GM19372 (cell line): ENCODE measurements around the gene CELF4.

Source experiments
- ATAC-seq: cut with Tn5 transposase; IDR thresholded peaks from one replicate; pipeline ENCODE4 v1.9.1; 2021; ENCODE audit warnings: mild to moderate bottlenecking, low read depth, moderate library complexity; ENCODE audit not compliant: unreplicated experiment

Gene CELF4

GRCh38 chr18:37449618-37450017 is 116.0 kb downstream of the CELF4 start:
- ATAC-seq = no peak

GRCh38 chr18:37448946-37449345 is 116.7 kb downstream of the CELF4 start:
- no peak for ATAC-seq

GRCh38 chr18:37447962-37448888 is 117.4 kb downstream of the CELF4 start:
- no peak for ATAC-seq

GRCh38 chr18:37445836-37446235 is 119.8 kb downstream of the CELF4 start:
- no peak for ATAC-seq

- ATAC-seq = no peak
These were observed 120.2 kb downstream of the CELF4 start for GRCh38 chr18:37445368-37445767.

- no peak for ATAC-seq
These were observed 122.1 kb downstream of the CELF4 start for GRCh38 chr18:37443325-37444055.

GRCh38 chr18:37442477-37442876 is 123.1 kb downstream of the CELF4 start:
- no peak for ATAC-seq

GRCh38 chr18:37441821-37442220 is 123.8 kb downstream of the CELF4 start:
- no peak for ATAC-seq

- no peak for ATAC-seq
These were observed 125.4 kb downstream of the CELF4 start for GRCh38 chr18:37440206-37440605.

- ATAC-seq = no peak
These were observed 127.0 kb downstream of the CELF4 start for GRCh38 chr18:37438417-37439180.

GRCh38 chr18:37435996-37436395 is 129.6 kb downstream of the CELF4 start:
- no peak for ATAC-seq

- ATAC-seq = no peak
These were observed 130.3 kb downstream of the CELF4 start for GRCh38 chr18:37435150-37435867.

- no peak for ATAC-seq
These were observed 131.3 kb downstream of the CELF4 start for GRCh38 chr18:37434161-37434860.

- no peak for ATAC-seq
These were observed 133.0 kb downstream of the CELF4 start for GRCh38 chr18:37432436-37433195.

GRCh38 chr18:37430357-37431076 is 135.1 kb downstream of the CELF4 start:
- ATAC-seq = no peak

GRCh38 chr18:37429791-37430190 is 135.8 kb downstream of the CELF4 start:
- no peak for ATAC-seq

- no peak for ATAC-seq
These were observed 137.2 kb downstream of the CELF4 start for GRCh38 chr18:37428288-37428974.

- ATAC-seq = no peak
These were observed 139.0 kb downstream of the CELF4 start for GRCh38 chr18:37426586-37426985.
